LNCAP (cell line): ENCODE measurements around the gene ASCC1.

ENCODE experiments used
- CTCF ChIP-seq: fragments of 450-650 bp; IDR thresholded peaks from 2 replicates; pipeline ENCODE4 v1.5.1; 2017; ENCODE audit warnings: mild to moderate bottlenecking

ASCC1 gene

GRCh38 chr10:72090326-72090725 is 125.8 kb downstream of the ASCC1 start:
- TF ChIP-seq CTCF, result no peak

- TF ChIP-seq CTCF, result no peak
These were observed 126.5 kb downstream of the ASCC1 start for GRCh38 chr10:72089618-72090017.

GRCh38 chr10:72088889-72089575 is 127.0 kb downstream of the ASCC1 start:
- TF ChIP-seq CTCF, result no peak

- no peak for TF ChIP-seq CTCF
These were observed 127.8 kb downstream of the ASCC1 start, which contains the start of gene SPOCK2 for GRCh38 chr10:72087969-72088888. Gene SPOCK2, minus strand, starts transcription at chr10:72088551. Its CDS starts 223 bp downstream, at chr10:72088328.

- no peak for TF ChIP-seq CTCF
These were observed 128.6 kb downstream of the ASCC1 start for GRCh38 chr10:72087392-72087968.

- TF ChIP-seq CTCF, result no peak
These were observed 129.3 kb downstream of the ASCC1 start for GRCh38 chr10:72086466-72087391.
